GM18909 (cell line): Measurements from ENCODE around the gene LRRC8B.
"Not testable (repeated sequence)": the region's sequence is repeated elsewhere in the genome, so short reads cannot be mapped to it uniquely, and the experiment has no call there.

Experiments
- ATAC-seq: cut with Tn5 transposase; IDR thresholded peaks from one replicate; pipeline ENCODE4 v1.9.1; 2021; ENCODE audit warnings: mild to moderate bottlenecking; ENCODE audit not compliant: unreplicated experiment, poor library complexity

Gene LRRC8B

DNA sequence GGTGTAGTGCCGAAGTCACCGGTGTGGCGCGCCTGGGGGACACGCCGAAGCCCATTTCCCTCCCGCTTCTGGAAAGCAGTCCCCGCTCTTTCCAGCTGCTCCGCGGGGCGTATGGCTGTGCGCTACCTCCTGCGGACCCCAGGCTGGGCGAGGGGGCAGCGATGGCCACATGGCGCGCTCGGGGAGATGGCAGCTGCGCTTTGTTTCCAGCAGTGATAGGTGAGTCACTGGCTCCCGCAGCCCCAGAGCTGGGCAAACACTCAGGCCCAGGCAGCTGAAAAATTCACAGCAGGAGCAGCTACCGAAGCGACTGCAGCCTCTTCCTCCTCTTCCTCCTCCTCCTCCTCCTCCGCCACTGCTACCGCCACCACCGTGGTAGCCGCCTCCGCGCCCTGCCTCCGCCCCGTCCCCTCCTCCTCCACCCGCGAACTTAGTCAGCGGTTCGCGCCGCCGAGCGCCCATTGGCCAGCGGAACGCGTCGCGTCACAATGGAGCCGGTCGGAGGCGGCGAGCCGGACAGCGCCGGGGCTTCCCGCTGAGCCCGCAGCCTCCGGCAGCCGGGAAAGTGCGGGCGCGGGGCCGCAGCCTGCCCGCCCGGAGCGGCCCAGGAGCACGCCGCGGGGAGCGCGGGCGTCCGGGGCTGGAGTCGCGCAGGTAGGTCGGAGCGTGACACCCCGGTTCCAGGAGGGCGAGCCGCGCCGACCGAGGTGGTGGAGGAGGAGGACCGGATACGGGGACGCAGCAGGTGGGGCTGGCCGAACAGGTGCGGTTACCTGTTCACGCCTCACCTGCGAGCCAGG, at the start of gene LRRC8B:
TSS of gene LRRC8B (plus strand) at position 461 of the 800 bp plus-strand sequence. CDS start 57,822 bp downstream, outside the sequence.
- peak; percentile 89 for ATAC-seq

DNA sequence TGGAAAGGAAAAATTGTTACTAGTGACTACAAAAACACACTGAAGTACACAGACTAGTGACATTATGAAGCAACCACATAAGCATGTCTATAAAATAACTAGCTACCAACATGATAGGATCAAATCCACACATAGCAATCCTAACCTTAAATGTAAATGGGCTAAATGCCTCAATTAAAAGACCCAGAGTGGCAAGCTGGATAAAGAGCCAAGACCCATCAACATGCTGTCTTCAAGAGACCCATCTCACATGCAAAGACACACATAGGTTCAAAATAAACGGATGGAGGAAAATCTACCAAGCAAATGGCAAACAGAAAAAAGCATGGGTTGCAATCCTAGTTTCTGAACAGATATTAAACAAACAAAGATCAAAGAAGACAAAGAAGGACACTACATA, 49.4 kb upstream of the LRRC8B start:
- no peak for ATAC-seq

DNA sequence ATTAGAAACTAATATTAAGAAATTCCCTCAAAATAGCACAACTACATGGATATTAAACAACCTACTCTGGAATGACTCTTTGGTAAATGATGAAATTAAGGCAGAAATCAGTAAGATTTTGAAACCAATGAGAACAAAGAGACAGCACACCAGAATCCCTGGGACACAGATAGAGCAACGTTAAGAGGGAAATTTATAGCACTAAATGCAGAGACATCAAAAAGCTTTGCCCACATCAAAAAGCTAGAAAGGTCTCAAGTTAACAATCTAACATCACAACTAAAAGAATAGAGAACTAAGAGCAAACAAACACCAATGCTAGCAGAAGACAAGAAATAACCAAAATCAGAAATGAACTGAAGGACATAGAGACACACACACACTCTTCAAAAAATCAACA, 48.6 kb upstream of the LRRC8B start:
- ATAC-seq: no peak

GRCh38 chr1:89483010-89483756, 41.4 kb upstream of the LRRC8B start:
- no peak for ATAC-seq

DNA sequence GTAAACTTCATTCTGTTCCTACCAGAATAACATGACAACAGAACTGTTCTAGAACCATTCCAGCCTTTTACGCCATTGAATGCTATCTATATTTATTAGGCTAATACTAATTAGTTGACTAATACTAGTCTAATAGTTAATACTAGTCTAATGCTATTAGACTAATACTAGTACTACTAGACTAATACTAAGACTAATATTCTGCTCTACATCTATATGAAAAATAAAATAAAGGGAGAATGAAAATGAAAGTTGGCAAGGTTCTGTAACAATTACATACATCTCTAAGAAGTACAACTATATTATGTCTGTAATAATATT, 40.9 kb upstream of the LRRC8B start:
- ATAC-seq: no peak

GRCh38 chr1:89484092-89485038, 40.3 kb upstream of the LRRC8B start:
- ATAC-seq: no peak

GRCh38 chr1:89487972-89488371, 36.7 kb upstream of the LRRC8B start:
- no peak for ATAC-seq

GRCh38 chr1:89489047-89489729, 35.4 kb upstream of the LRRC8B start:
- no peak for ATAC-seq

DNA sequence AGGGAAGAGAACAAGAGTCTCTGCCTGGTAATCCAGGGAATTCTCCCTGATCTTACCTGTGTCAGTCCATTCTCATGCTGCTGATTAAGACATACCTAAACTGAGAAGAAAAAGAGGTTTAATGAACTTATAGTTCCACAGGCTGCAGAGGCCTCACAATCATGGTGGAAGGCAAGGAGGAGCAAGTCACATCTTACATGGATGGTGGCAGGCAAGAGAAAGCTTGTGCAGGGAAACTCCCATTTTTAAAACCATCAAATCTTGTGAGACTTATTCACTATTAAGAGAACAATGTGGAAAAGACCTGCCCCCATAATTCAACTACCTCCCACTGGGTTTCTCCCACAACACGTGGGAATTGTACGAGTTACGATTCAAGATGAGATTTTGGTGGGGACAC, 34.2 kb upstream of the LRRC8B start:
- ATAC-seq: no peak

DNA sequence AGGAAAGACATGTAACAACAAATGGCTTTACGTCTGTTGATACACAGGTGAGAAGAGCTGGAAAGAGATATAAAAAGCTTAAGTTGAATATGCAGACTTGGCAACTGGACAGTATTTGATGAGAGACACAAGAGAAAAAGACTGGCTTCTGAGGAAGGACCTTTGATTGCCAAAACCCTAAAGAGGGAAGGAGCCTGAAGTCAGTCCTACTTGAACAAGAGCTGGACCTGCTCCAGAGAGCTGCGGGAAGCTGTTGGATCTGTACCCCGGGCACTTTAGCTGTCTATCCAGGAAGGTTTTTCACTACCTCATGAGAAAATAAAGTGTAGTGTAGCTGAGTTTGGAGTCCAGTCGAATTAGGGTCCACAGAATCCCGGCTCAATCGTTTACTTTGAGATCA, 25.3 kb upstream of the LRRC8B start:
- ATAC-seq: no peak

- ATAC-seq: no peak
These were observed 22.6 kb upstream of the LRRC8B start for GRCh38 chr1:89502042-89502441.

DNA sequence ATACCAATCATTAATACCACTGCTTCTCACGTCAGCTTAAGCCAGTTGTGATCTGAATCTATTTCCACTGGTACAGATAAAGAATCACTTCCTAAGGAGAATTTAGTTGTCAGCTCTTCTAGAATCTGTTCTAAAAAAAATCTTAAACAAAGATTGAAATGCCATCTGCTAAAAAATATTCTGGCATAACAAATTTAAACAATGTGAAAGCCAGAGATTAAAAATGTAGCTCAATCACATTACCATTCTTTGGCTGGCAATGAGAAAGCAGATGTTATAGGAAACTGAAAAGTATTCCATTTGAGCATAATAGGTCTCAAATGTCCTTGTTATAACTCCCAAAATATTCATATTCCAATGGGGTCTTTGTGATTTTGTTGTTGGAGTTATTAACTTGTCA, 21.7 kb upstream of the LRRC8B start:
- ATAC-seq: no peak

DNA sequence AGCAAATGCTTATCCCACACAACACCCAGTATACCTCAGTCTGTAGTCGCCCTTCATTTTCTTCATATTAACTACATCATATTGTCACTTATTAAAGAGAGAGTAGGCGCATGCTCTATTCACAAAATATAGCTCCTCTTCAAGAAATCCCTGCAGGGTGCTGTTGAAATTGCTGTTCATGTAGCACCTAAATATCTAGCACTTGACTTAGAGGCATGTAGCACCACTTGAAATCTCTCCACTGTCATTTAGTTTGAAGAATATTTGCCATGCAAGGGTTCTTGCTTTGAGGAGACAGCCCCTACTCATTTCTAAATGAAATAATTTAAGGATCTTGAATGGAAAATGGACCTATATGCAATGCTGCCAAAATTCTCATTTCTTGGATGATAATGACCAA, 20.9 kb upstream of the LRRC8B start:
- no peak for ATAC-seq

GRCh38 chr1:89510061-89510460, 14.6 kb upstream of the LRRC8B start:
- ATAC-seq: not testable (repeated sequence)

DNA sequence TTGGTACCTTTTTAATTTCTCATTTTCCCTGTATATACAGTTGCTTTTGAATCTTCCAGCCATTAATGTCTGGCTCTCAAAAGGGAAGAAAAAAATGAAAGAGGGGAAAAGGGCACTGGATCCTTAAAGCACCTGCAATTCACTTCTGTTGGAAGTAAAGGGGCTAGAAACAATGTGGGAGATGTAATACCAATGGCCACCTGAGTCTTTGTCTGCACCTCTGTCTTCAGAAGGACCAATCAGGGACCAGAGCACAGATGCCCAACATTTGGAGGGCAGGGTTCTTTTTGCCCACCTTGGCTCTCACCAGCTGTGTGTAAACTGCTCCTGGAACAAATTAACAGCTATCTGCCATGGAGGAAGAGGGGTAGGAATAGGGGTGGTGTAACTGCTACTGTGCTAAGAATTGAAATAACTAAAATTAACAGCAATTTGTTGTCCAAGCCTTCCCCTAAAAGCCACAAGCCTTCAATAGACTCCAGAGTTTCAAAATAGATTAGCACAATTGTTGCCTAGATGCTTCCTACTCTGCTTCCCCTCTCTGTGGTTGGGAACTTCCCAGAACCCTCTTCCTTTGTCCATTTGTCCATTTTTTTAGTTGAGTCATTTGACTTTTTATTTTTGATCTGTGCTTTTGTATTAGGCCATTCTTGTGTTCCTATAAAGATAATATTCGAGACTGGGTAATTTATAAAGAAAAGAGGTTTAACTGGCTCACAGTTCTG, 11.5 kb upstream of the LRRC8B start:
- ATAC-seq: no peak

DNA sequence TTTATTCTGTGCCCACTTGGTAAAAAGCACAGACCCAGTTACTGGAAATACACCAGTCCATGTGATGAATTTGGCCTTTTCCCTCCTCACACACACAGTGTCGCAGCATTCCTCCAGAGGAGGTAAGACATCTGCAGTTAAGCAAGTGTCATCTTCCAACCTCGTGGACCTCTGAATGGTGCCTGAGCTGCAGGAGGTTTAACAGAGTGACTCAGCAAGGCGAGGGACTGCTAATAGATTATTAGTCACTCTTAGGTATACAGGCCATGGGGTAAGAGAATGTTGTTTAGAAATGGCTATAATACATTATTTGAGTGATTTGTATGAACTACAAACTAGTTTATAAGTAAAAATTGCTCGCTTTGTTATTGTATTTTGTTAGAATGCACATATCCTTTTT, 8.6 kb upstream of the LRRC8B start:
- no peak for ATAC-seq

DNA sequence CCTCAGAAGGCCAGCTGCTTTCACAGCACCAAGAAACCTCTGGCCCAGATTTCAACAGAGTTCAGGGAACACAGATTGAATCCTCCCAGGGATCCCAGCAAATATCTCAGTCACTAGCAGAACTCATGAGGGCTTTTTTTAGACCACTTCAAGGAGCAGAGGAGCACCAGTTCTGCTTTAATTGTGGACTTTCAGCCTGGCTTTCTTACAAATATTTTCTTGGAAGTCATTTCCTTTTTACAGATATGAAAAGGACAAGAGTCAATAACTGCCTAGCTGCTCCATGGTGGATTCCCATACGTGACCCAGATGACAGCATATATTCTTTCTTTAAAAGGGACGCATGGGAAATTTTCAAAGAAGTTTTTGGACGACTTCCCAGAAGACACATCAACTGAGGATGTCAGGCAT, 6.4 kb upstream of the LRRC8B start:
- no peak for ATAC-seq

- peak; percentile 55 for ATAC-seq
These were observed 4.8 kb upstream of the LRRC8B start for GRCh38 chr1:89519779-89520358.

DNA sequence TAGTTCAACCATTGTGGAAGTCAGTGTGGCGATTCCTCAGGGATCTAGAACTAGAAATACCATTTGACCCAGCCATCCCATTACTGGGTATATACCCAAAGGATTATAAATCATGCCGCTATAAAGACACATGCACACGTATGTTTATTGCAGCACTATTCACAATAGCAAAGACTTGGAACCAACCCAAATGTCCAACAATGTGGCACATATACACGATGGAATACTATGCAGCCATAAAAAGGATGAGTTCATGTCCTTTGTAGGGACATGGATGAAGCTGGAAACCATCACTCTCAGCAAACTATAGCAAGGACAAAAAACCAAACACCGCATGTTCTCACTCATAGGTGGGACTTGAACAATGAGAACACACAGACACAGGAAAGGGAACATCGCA, 2.7 kb upstream of the LRRC8B start:
- not testable (repeated sequence) for ATAC-seq
